ENCODE data around the gene PRRT3. TPM values are rescaled to one million over a fixed set of nuclear protein-coding genes. Genes with fewer than 3 reads are reported as not detected.

PRRT3 gene
- total and polyA plus RNA-seq, 2 of the 4 experiments (the other 2 are of a cell fraction) = 0.72 to 4.2 TPM

DNA sequence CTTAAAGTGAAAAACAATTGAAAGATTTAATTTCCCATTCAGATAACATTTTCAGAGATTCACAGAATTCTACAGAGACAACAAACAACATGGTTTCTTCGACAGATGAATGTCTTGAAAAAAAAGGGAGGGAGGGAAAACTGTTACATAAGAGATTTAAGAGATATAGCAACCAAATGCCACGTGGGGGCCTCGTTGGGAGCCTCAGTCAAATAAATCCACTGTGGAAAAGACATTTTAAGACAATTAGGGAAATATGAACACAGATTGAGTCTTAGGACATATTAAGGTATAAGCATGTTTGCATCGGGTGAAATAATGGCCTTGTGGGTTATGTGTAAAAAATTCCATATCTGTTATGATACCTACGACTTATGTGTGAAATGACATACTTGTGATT, 5.0 kb upstream of the PRRT3 start:
- Histone ChIP-seq H2BK15ac (ENCODE audit: low read depth, low read length) (no peak overlapping the region), H4K5ac (ENCODE audit: low read depth, low read length) (no peak overlapping the region), H3K23ac (ENCODE audit: low read depth, low read length) (no peak overlapping the region), H3K27ac (ENCODE audit: insufficient read depth, low read length) (no peak overlapping the region), H2BK120ac (ENCODE audit: low read depth, low read length) (no peak overlapping the region), H4K20me1 (ENCODE audit: insufficient read depth, low read length) (no peaks in the 10 kb centered on the region), H3K9ac (ENCODE audit: low read depth, low read length) (no peak overlapping the region), H4K8ac (ENCODE audit: low read depth in 2 of 2, low read length in 2 of 2) (no peak overlapping the region), H3K4me1 (ENCODE audit: control insufficient read depth, insufficient read depth, low read length) (peaks cover 6% of the 10 kb centered on the region), H3K27me3 (ENCODE audit: control insufficient read depth, insufficient read depth, low read length) (no peaks in the 10 kb centered on the region), H2AK9ac (replicated peaks; ENCODE audit: low read depth, low read length, poor library complexity) (no peak overlapping the region), H3K9me3 (ENCODE audit: control insufficient read depth, insufficient read depth, low read length) (no peaks in the 10 kb centered on the region), H2BK20ac (ENCODE audit: low read depth, low read length) (no peak overlapping the region), H3K4me2 (ENCODE audit: low read depth, low read length) (no peak overlapping the region), H2BK5ac (ENCODE audit: low read depth, low read length, poor library complexity, severe bottlenecking) (no peak overlapping the region), H3K9me1 (ENCODE audit: insufficient read depth, low read length) (peaks cover 9% of the 10 kb centered on the region), H3K4me3 (ENCODE audit: insufficient read depth, low read depth, low read length) (no peak overlapping the region), H3K18ac (ENCODE audit: low read depth, low read length) (no peak overlapping the region), H3K79me1 (ENCODE audit: low read depth in 1 of 2, low read length in 2 of 2) (no peaks in the 10 kb centered on the region), H3K36me3 (ENCODE audit: control insufficient read depth, insufficient read depth, low read length) (no peaks in the 10 kb centered on the region), H4K91ac (ENCODE audit: insufficient read depth, low read depth, low read length) (no peak overlapping the region), H3K14ac (replicated peaks; ENCODE audit: low read depth, low read length) (no peak overlapping the region), H2AK5ac (ENCODE audit: low read depth, low read length) (no peak overlapping the region), H2AFZ (replicated peaks; ENCODE audit: low read length, poor library complexity) (no peak overlapping the region), H3K56ac (ENCODE audit: extremely low read depth, insufficient read depth, low read length) (no peak overlapping the region), H3K4ac (ENCODE audit: low read depth, low read length) (no peak overlapping the region)
- ChIA-PET CTCF (no interaction called here), POLR2A (ENCODE audit: unreplicated experiment) (no interaction called here)
- DNase-seq (peak; percentile 33), ATAC-seq (ENCODE audit: low read depth) (no peak)
- intact Hi-C loops (cut with micrococcal nuclease) (no loop called here), in situ Hi-C loops (cut with MboI; ENCODE audit: low sequenced_read_pairs) (no loop called here), dilution Hi-C loops (cut with HindIII; ENCODE audit: low sequenced_read_pairs, unreplicated experiment) (no loop called here)
- no CpG with 5 or more reads among the region's 5 CpGs for WGBS, 2 experiments (ENCODE audit: extremely low coverage in 2 of 2, insufficient read length in 1 of 2)
- BruUV-seq (replicated peaks) = no TSS peak
- TF ChIP-seq, protein P1, sequence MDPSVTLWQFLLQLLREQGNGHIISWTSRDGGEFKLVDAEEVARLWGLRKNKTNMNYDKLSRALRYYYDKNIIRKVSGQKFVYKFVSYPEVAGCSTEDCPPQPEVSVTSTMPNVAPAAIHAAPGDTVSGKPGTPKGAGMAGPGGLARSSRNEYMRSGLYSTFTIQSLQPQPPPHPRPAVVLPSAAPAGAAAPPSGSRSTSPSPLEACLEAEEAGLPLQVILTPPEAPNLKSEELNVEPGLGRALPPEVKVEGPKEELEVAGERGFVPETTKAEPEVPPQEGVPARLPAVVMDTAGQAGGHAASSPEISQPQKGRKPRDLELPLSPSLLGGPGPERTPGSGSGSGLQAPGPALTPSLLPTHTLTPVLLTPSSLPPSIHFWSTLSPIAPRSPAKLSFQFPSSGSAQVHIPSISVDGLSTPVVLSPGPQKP (IDR thresholded peaks at IDR 0.05; ENCODE audit: borderline replicate concordance, low read depth, low read length) = no peak
- no peak for TF ChIP-seq CEBPB (IDR thresholded peaks at IDR 0.05; ENCODE audit: low read depth, low read length)
- peak; percentile 22; the same call in 1 of the 2 replicates for TF ChIP-seq SMC3 (IDR thresholded peaks at IDR 0.05; ENCODE audit: low read depth, low read length)
- TF ChIP-seq NFE2L2 (IDR thresholded peaks at IDR 0.05; ENCODE audit: low read depth, low read length) = no peak
- peak; percentile 20; the same call in 1 of the 2 replicates for TF ChIP-seq RAD21 (IDR thresholded peaks at IDR 0.05; ENCODE audit: low read length)
- TF ChIP-seq, protein P2, sequence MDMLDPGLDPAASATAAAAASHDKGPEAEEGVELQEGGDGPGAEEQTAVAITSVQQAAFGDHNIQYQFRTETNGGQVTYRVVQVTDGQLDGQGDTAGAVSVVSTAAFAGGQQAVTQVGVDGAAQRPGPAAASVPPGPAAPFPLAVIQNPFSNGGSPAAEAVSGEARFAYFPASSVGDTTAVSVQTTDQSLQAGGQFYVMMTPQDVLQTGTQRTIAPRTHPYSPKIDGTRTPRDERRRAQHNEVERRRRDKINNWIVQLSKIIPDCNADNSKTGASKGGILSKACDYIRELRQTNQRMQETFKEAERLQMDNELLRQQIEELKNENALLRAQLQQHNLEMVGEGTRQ (IDR thresholded peaks at IDR 0.05; ENCODE audit: low read depth, low read length) = no peak; the same call in 1 of the 2 replicates
- no peak for TF ChIP-seq MAFK (IDR thresholded peaks at IDR 0.05; ENCODE audit: low read depth, low read length)
- TF ChIP-seq, protein P3, sequence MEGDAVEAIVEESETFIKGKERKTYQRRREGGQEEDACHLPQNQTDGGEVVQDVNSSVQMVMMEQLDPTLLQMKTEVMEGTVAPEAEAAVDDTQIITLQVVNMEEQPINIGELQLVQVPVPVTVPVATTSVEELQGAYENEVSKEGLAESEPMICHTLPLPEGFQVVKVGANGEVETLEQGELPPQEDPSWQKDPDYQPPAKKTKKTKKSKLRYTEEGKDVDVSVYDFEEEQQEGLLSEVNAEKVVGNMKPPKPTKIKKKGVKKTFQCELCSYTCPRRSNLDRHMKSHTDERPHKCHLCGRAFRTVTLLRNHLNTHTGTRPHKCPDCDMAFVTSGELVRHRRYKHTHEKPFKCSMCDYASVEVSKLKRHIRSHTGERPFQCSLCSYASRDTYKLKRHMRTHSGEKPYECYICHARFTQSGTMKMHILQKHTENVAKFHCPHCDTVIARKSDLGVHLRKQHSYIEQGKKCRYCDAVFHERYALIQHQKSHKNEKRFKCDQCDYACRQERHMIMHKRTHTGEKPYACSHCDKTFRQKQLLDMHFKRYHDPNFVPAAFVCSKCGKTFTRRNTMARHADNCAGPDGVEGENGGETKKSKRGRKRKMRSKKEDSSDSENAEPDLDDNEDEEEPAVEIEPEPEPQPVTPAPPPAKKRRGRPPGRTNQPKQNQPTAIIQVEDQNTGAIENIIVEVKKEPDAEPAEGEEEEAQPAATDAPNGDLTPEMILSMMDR (conservative IDR thresholded peaks at IDR 0.05; ENCODE audit: low read depth, low read length) = peak; percentile 35
- TF ChIP-seq BHLHE40 (IDR thresholded peaks at IDR 0.05; ENCODE audit: low read depth, low read length) = no peak
